NCI-H69 (cell line): ENCODE data around the gene ZNF710.

ENCODE experiments used
- DNase-seq: peaks from one replicate; lab custom pipeline; 2025; lab: John Stamatoyannopoulos, UW

The ZNF710 gene

DNA sequence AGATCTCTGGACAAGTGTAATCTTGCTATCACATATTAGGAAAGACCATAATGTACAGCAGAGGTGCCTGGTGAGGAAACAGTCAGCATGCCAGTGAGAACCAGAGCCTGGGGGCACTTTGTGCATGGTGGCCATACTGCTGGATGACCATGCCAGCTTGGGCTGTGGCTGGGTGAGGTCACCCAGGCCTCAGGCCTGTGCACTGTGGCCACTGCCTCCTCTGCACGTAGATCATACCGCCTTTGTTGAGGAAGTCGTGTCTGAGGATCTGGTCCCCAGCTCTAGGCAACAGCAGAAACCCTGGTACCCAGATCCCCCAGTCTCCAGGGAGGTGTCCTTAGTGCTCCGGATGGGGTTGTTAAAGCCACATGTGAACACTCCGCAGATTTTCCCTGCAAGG is 38.9 kb downstream of the ZNF710 start:
- no peak for DNase-seq

DNA sequence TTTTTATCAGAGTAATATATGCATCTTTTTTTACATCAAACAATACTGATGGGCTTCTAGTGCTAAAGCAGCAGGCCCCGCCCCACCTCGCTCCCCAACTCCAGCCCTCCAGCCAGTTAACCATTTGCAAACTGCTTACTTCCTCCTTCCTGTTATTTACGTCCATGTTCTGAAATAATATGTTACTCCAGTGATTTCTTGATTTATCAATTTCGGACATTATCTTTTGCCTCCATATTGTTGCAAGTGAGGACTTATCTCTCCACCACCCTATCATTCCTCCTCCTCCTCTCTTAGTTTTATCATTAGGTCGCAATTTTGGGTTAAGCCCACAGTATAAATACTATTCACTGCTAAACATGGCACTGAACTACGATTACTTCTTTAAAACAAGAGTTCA is 39.5 kb downstream of the ZNF710 start:
- no peak for DNase-seq

DNA sequence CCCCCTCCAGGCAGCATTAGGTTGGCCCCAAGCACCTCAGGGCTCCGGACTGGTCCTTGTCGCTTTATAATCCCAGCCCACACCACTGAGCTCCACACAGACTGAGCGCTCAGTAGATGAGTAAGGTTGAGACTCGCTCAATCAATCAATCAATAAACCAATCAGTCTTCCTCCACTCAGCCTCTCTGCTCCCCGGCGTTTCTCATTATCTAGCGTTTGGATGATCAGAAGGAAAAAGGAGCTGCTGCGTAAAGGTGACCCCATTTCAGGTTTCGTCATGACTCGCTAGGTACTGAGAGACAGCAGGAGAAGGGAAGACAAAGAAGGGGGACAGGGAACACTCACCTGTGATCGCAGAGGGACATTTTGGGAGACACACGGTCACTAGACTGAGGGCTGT is 41.2 kb downstream of the ZNF710 start:
- no peak for DNase-seq

DNA sequence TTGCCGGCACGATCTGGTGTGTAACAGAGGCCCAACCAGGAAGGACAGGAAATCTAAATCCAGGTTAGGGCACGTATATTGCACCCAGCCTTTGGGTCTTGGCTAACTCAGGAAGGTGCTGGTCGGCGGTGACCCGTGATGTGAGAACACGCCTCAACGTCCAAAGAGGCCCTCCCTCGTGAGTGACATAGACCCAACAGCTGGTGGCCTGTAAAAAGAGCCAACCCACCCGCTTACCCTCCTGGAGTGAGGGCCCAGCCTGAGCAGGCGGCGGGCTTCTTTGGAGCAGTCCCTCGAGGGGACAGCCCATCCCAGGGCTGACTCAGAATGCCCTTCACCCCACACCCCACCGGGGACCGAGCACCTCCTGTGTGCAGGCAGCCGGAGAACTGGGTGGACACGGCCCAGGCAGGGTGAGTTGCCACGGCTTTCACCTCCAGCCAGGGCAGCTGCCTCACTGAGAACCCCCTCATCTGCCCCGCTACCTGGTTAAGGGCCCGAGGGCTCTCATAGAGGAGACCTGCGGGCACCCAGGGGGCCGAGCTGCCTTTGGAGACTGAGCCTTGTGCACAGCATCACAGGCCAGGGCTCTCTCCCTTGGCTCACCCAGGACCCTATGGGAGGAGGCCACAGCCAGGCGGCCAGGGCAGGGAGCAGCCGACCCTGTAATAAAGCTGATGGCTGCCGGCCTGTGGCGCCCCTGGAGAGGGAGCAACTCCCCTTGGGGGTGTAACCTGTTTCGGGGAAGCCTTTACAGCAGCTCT is 41.8 kb downstream of the ZNF710 start:
- DNase-seq: no peak

DNA sequence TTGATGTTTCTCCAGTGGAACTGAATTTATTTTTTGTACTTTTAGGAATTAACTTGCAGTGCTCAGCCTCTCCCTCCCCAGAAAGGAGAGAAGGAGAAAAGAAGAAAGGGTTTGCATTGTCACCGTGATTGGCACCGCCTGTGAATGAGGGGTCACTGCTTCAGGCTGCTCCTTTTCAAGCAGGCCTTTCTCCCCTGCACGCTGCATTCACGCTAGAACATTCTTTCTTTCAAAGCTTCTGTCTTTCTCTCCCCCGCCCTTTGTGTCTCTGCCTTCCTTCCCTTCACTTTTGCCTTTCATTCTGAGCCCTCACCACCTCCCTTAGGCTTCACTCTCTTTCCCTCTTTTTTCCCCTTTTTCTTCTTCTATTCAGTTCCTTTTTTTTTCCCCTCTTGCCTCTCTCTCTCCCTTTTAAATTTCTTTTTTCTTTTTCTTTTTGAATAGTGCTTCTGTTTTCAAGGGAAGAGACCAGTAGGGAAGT is 42.4 kb downstream of the ZNF710 start:
- DNase-seq: no peak

DNA sequence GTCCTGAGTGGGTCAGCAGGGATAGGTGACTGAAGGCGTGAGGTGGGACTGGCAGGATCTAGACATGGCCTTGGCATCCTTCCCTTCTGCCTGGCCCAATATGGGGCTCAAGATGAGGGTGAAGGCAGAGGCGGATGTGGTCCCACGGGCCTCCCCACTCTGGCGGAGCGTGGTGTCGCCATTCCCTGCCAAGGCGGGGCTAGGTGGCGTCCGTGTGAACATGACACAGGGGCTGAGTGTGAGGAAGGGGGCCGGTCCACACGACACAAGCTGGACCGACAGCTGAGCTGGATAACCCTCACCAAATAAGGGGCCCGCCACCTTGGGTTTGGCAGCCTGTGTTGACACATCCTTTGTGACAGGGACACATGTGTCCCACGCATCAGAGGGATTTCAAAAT is 43.1 kb downstream of the ZNF710 start:
- DNase-seq: no peak

DNA sequence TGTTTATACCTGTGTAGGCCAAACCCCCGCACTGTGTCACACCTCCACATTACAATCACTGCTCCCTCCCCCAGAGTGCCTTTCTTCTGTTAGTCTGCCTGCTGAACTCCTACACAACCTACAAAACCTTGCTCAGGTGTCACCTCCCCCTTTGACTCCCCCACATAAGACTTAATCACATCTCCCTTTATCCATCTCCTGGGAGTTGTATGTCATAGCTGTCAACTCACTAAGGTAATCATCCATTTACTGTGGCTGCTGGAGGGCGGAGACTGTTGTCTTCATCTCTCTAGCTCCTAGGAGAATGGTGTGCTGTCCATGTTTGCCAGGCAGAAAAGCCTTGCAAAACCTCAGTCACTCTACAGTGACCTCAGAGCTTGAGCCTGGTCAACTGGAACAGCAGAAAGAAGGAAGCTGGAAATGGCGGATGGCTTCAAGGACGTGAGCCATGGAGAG is 43.8 kb downstream of the ZNF710 start:
- DNase-seq: peak; percentile 22

DNA sequence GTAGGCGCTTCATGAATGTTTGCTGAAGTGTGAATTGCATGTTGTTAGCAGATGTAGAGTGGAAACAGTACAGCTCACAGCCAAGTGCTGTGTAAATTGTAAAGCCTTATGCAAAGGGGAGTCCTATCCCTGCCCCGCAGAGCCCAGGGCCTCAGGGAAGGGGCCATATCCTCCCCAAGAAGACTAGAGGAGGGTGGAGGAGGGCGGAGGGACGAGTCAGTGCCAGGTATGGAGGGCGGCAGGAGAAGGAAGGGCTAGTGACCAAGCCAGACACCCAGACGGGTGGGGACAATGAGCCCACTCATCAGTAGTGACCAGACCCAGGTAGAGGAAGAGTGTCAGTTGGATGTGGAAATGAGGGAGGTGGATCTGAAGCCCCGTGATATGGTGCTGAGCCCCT is 45.2 kb downstream of the ZNF710 start:
- no peak for DNase-seq

DNA sequence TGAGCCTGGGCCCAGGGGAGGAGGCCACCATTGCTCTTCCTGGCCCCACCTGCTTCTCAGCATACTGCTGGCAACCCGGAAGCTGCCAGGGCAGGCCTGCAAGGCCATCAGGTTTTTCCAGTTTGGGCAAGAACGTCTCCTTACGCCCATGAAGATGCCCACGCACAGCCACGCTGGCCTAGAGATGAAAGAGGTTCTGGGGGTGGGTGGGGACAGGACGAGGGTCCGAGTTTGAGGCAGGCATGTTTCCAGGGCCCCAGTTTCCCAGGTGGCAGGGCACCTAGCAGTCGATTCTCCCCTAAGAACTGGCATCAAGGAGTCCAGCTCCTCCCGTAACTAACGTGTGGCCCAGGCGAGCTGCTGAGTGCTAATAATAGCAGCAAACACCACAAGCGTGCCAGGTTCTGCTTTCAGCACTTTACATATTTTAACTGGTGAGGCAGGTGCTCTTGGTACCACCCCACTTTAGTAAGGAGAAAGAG is 45.8 kb downstream of the ZNF710 start:
- DNase-seq: no peak

DNA sequence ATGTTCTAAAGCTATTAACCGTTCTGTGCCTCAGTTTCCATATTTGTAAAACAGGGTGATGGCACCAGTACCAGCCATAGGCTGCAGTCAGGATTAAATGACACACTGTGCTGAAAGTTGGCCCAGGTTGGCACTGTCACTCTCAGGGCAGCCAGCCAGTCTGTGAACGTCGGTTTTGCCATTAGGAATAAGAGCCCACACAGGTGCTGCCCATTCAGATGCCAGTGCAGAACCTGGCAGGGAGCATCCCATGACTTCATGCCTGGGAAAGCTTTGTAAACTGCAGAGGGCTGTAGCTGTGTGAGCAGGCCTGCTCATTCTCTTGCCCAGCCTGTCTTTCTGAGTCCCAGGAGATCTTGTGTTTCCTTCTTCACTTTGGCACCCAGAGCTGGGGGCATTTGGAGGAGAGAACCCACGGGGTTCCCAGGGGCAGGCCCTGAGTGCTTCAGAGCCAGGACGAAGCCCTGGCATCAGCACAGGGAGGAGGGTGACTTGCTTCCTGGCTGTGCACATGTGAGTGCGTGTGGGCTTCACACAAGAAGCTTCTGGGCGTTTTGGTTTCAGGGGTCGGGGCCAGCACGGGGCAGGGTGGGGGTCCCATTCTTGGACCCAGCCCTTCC is 46.9 kb downstream of the ZNF710 start:
- DNase-seq: no peak

DNA sequence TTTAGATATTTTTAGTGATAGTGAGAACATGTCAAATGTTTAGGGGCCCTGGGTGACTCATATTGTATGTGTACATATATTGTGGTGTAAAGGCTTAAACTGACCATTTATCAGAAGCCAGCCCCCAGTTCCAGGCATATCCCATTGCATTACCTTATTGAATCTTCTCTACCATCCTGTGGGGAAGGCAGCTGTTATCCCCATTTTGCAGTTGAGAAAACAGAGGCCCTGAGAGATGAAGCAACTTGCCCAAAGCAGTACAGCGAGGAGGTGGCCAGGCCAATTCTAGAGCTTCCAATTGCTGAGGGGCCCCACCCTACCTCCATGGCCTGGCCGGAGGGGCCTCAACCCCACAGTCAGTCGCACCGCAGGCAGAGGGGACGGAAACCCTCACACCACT is 47.9 kb downstream of the ZNF710 start:
- DNase-seq: no peak

DNA sequence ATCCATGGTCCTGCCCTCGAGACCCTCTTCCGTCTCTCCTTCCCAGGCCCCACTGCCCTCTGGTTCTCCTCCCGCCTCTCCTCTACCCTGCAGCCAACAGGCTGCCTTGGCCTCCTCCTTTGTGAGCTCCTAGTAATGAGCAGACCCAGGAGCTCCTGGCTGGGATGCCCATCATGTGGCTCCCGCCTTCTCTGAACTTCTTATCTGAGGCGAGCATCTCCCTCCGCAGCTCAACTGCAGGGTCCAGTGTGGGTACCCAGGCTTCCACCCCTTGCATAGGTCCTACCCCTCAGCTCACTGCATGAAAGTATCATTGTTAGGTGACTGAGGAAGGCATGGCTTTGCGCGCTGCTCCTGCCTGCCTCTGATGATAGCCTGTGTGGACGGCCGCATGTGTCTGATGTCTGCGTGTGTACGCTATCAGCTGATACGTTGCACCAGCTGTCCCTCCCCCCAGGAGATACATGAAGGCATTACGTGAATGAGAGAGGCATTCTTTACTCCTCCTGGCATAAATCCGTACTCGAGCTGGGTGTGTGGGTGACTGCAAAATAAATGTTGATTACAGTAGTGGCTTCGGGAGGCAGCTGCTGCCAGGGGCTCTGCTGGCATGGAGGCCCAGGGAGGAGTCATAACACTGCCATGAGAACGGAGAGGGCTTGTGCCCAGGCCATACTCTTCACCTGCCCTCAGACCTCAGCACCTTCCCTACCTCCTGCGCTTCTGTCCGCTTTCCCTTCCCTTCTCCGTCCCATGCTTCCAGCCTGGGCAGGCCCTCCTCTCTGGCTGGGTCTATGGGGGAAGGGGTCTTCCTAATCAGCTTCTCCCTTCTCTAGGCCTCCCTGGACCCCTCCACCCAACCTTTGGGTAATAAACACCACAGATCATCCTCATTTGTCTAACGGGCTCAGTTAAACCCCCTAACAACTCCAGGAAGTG is 48.8 kb downstream of the ZNF710 start:
- no peak for DNase-seq

DNA sequence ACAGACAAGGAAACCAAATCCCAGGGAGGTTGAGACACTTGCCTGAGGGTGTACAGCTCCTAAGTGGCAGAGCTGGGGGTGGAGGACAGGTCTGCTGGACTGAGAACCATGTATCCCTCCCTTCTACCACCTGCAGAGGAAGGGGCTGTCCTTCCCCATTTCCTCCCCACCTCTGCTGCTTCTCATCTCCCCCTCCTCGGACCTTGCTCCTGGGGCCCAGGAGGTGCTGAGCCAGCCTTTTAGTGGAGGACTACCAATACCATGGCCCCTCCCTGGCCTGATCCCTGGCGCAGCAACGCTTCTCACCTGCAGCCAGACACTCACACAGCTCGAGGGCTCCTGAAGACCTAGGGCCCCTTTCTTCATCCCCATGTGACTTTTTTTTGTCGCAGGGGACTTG is 50.8 kb downstream of the ZNF710 start:
- no peak for DNase-seq

DNA sequence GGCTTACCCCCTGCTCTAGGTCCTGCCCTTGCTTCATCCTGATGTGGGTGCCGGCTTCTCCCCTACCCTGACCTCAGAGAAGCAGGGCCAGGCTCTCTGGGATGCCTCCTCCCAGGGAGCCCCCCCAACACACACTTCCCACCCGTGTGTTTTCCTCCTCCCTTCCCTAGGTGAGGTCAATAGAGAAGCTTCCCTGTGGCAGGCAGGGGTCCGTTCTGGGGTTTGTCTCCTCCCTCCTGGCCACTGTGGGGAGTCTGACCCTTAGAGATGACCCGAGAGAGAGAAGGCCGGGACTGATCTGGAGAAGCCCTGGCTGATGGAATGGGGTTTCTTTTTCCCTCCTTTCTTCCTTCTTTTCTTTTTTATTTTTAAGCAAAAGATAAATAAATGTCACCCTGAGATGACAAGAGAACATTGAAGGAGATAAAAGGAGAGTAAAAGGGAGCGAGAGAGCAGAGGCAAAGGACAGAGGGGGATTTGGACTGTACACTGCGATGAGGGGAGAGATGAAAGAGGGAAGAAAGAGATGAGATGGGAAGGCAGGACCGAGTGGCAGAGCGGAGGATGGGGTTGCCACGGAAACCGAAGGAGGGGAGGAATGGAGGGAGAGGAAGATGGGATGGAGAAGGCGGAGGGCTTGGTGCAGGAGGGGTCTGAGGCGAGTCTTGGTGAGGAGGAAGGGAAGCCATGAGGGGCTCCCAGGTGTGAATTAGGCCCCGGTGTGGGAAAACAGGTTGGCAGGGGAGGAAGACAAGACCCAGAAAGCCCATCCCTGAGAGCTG is 52.8 kb downstream of the ZNF710 start:
- no peak for DNase-seq

DNA sequence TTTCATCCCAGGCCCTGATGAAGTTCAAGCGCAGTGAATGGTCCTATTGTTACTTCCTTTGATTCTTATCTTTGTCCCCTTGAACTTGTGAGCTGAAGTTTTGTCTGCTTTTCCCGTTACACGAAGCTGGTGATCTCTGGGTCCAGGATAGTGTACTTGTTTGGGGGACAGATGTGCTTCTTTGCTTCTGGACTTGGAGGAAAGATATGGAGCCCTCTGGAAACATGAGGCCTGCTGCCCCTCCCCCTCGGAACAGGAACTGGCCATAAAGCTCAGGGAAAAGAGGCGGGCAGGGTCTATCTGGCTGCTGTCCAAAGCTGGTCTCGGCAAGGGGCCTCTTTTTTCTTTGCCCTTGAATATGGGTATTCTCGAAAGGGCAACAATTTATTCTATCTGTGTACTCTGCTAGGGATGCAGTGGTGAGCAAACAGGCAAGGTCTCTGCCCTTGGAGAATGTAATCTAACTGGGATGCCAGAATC is 53.5 kb downstream of the ZNF710 start:
- peak; percentile 89 for DNase-seq

DNA sequence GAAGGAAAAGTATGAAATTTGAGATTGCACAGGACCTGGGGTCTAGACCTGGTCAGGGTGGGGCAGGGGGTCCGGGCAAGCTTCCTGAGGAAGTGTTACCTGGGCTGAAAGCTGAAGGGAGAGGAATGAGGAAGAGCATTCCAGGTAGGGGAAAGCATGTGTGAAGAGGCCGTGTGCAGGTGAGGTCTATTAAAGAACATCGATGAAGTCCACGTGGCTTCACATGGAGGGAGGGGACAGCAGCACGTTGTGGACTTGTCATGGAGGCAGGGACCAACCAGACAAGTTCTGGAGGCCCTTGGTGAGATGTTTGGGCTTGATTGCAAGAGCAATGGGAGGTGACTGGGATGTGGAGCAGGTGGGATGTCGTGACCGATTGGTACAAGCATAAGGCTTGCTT is 54.1 kb downstream of the ZNF710 start:
- DNase-seq: peak; percentile 33

DNA sequence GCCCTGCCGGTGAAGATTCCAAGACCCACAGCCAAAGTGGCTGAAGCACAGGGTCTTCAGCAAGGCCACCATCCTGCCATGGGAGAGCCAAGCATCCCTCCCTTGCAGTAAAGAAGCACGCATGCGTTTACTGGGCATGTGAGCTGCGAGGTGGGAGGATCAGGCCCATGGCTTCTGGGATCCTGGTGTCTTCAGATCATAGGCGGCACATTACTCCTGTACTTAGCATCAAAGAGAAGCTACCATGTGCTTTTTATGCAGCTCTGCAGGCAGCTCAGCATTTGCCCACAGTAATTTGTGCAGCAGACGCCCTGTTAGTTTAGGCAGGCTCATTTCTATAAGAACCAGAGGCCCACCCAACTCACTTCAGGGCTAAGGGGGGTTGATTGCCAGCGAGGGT is 55.4 kb downstream of the ZNF710 start:
- no peak for DNase-seq

DNA sequence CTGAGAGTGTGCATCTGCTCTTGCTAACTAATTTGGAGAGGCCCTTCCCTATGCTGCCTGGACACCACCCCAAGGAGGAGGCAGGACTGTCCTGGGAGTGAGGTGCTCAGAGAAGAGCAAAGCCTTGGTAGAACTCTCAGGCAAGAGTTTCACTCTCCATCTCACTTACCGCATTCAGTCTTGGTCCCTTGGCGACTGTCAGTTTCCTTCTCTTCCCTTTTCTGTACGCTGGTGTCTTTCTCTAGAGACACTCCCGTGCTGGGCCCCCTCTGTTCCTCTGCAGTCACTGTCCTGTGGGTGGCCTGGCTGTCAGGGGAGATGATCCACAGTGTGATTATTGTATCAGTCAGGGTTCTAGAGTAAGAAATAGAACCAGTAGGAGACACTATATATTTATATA is 57.2 kb downstream of the ZNF710 start:
- no peak for DNase-seq

DNA sequence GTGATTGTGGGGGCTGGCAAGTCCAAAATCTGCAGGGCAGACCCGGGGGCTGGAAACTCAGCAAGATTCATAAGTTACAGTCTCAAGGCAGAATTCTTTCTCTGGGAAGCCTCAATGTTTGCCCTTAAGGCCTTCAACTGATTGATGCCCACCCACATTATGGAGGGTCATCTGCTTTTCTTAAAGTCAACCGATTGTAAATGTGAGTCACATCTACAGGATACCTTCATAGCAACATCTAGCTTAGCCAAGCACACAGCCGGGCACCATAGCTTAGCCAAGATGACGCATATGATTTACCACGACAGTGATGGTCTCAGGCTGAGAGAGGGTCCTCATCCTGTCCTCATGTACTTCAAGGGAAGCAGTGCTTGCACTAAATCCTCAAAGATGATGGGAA is 57.7 kb downstream of the ZNF710 start:
- no peak for DNase-seq

DNA sequence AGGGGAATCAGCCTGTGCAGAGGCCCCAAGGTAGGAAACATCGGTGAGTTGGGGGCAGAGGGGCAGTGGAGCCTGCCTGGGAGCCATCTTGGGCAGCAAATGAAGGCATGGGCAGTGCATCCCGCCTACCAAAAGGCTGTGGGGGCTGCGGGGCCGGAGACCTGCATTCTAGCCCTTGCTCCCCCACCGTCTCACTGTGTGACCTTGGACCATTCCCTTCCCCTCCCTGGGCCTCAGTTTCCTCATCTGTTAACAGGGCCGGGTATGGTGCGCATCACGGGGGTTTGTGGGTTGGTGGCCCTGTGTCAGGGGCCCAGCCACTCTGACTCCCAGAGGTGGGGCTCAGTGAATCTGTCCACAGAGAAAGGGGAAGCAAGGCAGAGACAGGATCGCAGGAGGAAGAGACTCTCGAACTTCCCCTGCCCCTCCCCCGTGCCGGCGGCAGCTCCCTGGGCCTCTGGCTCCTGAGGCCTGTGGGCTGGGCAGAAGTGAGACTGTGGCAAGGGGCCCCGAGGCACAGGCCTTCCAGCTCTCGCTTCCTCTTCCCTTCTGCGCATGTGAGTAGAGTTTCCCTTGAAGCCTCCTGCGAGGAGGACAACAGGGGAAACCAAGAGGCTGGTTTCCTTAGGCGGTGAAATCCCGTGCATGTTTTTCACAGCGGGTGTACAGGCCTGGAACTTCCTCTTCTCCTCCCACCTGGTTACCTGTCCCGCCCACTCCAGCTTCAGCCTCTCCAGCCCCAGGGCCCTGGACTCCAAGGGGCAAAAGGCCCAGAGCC is 58.3 kb downstream of the ZNF710 start:
- DNase-seq: peak; percentile 46

DNA sequence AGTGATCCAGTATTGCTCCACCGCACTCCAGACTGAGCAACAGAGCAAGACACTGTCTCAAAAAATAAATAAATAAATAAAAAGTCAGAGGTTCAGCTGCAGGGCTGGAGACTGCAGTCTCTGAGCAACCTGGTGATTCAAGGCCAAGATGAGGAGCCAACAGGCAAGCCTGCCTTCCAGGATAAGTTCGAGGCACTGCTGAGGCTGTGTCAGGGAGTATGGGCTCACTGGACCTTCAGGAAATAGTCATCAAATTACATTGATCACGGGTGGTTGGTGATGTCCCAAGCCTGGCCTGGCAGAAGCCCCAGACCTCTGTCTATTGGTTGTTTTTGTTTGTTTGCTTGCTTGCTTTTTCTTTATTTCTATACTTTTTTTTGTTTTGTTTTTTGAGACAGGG is 59.7 kb downstream of the ZNF710 start:
- DNase-seq: no peak
